NB4 (cell line): ENCODE results near the gene CHST11.

Experiments
- DNase-seq: peaks from one replicate; pipeline ENCODE4 v3.0.0; 2010; ENCODE audit warnings: low read depth
- H3K4me3 ChIP-seq: one replicate; pipeline ENCODE4 v1.5.1; 2011; ENCODE audit warnings: mild to moderate bottlenecking, low read depth, low read length, moderate library complexity
- MYC ChIP-seq: IDR thresholded peaks from 2 replicates; pipeline ENCODE4 v1.6.1; 2011; ENCODE audit warnings: low read depth, low read length
- POLR2A ChIP-seq: IDR thresholded peaks from 2 replicates; pipeline ENCODE4 v1.6.1; 2011; ENCODE audit warnings: mild to moderate bottlenecking; ENCODE audit not compliant: insufficient read length; ENCODE audit errors: extremely low read depth
- TF ChIP-seq, protein P1 (sequence below): IDR thresholded peaks from one replicate; pipeline ENCODE4 v1.5.1; 2012; ENCODE audit warnings: low read depth, low read length
- TF ChIP-seq, protein P2 (sequence below): IDR thresholded peaks from 2 replicates; pipeline ENCODE4 v1.6.1; 2011; ENCODE audit warnings: low read depth, low read length

The CHST11 gene

GRCh38 chr12:104748790-104749189, 292.0 kb downstream of the CHST11 start:
- DNase-seq: no peak
- TF ChIP-seq, protein P1, sequence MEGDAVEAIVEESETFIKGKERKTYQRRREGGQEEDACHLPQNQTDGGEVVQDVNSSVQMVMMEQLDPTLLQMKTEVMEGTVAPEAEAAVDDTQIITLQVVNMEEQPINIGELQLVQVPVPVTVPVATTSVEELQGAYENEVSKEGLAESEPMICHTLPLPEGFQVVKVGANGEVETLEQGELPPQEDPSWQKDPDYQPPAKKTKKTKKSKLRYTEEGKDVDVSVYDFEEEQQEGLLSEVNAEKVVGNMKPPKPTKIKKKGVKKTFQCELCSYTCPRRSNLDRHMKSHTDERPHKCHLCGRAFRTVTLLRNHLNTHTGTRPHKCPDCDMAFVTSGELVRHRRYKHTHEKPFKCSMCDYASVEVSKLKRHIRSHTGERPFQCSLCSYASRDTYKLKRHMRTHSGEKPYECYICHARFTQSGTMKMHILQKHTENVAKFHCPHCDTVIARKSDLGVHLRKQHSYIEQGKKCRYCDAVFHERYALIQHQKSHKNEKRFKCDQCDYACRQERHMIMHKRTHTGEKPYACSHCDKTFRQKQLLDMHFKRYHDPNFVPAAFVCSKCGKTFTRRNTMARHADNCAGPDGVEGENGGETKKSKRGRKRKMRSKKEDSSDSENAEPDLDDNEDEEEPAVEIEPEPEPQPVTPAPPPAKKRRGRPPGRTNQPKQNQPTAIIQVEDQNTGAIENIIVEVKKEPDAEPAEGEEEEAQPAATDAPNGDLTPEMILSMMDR: no peak
- TF ChIP-seq, protein P2, sequence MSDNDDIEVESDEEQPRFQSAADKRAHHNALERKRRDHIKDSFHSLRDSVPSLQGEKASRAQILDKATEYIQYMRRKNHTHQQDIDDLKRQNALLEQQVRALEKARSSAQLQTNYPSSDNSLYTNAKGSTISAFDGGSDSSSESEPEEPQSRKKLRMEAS: no peak
- TF ChIP-seq POLR2A (no peak), MYC (no peak)
- no peak overlapping the region for H3K4me3 ChIP-seq

DNA sequence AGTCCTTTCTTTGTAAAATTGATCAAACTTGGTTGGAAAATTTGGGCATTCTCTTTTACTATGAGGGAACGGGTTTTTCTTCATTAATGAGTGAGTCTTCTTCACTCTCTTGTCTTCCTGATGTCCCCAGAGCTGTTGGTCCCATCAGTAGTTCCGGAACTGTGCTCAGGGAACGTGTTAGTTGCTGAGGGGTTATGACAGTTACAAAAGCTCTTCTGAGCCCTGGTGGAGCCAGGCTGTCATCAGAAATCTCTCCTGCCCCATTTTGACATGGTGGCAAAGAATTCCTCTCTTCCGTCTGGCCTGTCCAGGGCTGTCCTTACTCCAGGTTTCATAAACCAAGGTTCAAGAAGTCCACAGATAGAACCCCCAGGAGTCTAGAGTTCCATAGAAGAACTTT, 292.8 kb downstream of the CHST11 start:
- peak; percentile 61 for DNase-seq
- no peak overlapping the region for H3K4me3 ChIP-seq
- TF ChIP-seq MYC (no peak), POLR2A (no peak)
- TF ChIP-seq, protein P2: no peak
- TF ChIP-seq, protein P1: no peak

DNA sequence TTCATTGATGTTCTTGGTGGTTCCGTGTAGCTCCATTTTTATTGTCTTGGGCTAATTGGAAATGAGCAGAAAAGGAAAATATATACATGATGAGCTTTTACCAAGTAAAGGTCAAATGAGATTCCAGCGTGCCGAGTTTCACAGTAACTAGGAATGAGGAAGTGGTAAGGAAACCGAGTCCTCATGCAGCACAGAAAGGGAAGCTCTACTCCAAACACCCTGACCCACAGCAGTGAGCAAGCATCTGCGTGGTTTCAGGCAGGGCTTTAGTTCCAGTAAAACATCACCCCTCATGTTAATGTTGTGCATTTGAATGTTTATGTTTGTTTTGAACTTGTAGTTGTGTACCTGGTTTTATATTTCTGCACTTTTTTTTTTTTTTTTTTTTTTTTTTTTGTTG, 293.3 kb downstream of the CHST11 start:
- peak; percentile 93 for DNase-seq
- no peak overlapping the region for H3K4me3 ChIP-seq
- TF ChIP-seq MYC (peak; percentile 31; the same call in 1 of the 2 replicates), POLR2A (no peak)
- TF ChIP-seq, protein P2: peak; percentile 43; the same call in 1 of the 2 replicates

DNA sequence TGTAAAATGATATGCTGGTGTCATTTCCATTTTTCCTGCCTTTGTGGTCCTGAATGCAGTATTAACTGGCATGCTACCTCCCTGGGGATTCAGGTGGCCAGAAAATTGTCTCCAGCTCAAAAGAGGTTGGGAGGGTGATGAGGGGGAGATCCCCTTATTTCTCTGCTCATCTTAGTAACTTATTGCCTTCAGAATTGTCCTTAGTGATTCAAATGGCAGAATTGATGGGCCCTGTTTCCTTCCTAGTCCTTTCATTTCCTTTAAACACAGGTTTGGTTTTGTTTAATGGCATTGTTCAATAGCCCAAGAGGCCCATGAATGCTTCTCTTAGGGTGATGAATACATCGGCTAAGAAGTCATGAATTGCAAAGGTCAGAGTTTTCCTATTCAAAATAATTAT, 294.4 kb downstream of the CHST11 start:
- H3K4me3 ChIP-seq: no peak overlapping the region
- no peak for DNase-seq
- no peak for TF ChIP-seq POLR2A
- TF ChIP-seq, protein P1: no peak
- TF ChIP-seq, protein P2: no peak
- TF ChIP-seq MYC: no peak

- H3K4me3 ChIP-seq: no peak overlapping the region
- TF ChIP-seq MYC (no peak), POLR2A (no peak)
- TF ChIP-seq, protein P2: no peak
- TF ChIP-seq, protein P1: no peak
- DNase-seq: no peak
Measured at GRCh38 chr12:104751594-104751993, 294.8 kb downstream of the CHST11 start.

GRCh38 chr12:104752016-104752415, 295.3 kb downstream of the CHST11 start:
- no peak for DNase-seq
- no peak overlapping the region for H3K4me3 ChIP-seq
- TF ChIP-seq, protein P2: no peak
- TF ChIP-seq, protein P1: no peak
- no peak for TF ChIP-seq MYC
- TF ChIP-seq POLR2A: no peak
